Stimulated activated CD4-positive, alpha-beta T cell treated with anti-CD3 and anti-CD28 coated beads, Interleukin-4, amount 100 ng/mL, for 24 hours (primary cell): ENCODE measurements around the gene METTL26.

Experiments used
- DNase-seq: peaks from one replicate; pipeline ENCODE4 v3.0.0-alpha.2; 2020

The METTL26 gene

DNA sequence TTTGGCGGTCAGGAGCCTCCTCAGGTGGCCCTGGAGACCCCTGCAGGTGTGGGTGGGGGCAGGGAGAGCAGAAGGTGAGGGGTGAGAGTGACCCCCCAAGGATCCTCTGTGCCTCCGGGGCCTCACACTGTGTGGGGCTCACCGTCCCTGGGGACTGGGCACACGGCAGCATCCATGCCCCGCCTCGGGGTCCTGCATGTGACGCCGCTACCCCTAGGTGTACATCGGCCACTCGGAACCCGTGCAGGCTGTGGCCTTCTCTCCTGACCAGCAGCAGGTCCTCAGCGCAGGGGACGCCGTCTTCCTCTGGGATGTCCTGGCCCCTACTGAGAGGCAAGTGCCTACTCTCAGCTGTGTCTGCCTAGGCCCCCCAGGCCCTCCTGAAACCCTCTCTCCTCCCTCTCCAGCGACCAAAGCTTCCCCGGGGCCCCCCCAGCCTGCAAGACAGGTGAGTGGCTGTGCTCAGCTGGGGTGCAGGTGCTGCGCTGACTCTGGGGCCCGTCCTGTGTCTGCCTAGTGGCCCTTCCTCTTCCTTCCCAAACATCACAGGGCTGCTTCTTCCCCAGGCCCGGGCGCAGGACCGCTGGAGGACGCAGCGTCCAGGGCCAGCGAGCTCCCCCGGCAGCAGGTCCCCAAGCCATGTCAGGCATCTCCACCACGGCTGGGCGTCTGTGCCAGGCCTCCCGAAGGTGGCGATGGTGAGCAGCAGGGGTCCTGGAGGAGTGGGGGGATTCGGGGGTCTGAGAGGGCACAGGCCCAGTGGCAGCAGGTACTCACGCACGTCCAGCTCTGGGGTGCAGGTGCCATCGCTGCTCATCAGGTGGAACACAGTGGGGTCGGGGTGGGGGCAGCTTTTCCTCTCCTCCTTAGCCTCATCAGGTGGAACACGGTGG, 22.8 kb upstream of the METTL26 start:
- no peak for DNase-seq

DNA sequence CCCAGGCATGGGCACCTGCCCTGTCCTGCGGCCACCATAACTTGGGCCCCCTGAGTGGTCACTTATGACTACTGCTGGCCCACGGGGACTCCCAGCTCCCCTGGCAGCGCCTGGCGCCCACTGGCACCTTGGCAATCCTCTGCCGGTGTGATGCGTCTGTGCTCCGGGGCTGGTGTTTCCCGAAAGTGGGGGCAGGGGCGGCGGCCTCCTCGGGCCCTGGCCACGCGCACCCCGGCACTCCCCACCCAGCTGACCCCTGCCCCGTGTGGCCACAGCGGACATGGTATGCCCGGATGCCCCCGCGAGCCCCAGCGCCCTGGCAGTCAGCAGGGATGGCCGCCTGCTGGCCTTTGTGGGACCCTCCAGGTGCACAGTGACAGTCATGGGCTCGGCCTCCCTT, 21.4 kb upstream of the METTL26 start:
- DNase-seq, result no peak

DNA sequence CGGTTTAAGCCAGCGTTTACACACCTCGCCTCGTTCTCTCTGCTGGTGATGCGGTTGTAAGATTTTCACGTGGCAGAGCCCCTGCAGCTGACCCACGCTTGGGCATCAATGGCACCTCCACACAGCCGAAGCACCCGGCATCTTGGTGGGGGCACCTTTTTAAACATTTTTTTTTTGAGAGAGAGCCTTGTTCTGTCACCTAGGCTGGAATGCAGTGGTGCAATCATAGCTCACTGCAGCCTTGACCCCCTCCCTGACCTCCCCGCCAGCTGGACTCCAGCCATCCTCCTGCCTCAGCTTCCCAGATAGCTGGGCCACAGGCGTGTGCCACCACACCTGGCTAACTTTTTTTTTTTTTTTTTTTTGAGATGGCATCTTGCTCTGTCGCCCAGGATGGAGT, 17.9 kb upstream of the METTL26 start:
- no peak for DNase-seq

DNA sequence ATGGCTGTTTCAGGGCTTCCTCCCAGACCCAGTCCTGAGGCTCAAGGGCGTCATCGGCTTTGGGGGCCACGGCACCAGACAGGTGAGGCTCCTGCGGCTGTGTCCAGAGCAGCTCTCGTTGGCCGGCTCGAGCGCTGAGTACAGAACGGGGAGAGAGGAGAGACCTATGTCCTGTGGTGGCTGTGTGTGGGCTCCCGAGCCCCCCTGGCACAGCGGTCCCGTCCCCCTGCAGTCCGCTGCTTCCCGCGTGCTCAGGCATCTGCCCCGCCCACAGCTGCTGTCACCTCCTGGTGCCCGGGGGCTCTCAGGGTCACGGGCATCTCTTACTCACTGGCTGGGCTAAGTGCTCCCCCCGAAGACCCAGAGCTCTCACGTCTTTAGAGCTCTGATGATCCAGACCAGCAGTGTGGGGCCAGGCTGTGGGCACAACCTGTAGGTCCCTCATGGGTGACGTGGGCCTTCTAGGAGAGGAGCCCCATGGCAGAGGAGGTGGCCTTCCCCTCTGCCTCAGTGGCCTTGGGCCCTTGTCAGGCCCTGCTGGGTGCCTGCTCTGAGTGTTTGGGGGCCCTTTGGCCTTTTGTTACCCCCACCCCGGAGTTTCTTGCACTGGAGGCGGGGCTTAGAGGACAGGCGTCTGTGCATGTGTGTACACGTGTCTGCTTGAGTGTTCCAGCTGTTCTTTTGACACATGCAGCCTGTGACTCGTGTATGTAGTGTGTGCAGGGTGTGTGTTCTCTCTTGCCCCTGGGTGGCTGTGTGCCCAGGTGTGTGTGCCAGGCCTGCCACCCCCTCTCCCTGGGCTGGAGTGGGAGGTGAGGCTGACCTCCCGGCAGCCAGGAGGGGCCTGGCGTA, 16.6 kb upstream of the METTL26 start:
- DNase-seq, result no peak

DNA sequence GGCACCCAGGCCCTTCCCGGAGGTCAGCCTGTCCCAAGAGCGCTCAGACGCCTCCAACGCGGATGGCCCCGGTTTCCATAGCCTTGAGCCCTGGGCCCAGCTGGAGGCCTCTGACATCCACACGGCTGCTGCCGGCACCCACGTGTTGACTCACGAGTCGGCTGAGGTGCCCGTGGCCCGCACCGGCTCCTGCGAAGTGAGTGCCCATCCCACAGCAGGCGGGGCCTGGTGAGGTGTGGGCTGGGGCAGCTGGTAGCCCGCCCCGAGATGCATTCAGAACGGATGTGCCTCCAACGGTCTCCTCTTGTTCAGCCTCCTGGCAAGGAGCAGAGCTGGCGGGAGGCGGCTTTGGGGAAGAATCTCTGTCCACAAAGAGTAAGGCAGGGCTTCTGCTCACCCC, 15.7 kb upstream of the METTL26 start:
- DNase-seq, result no peak

DNA sequence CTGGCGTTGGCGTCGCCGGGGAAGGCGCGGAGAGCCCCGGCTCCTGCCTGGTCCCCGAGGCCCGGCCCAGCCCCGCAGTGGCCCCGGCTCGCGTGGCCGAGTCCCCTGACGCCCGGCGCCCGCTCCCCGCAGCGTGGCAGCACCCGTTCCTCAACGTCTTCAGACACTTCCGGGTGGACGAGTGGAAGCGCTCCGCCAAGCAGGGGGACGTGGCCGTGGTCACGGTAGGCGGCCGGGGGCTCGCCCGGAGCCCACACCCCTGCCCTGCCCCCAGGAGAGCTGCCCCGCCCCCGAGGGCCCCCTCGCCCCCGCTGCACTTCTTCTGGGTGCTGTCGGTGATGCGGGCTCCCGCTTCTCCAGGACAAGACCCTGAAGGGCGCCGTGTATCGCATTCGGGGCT, 13.5 kb upstream of the METTL26 start:
- DNase-seq, result no peak

DNA sequence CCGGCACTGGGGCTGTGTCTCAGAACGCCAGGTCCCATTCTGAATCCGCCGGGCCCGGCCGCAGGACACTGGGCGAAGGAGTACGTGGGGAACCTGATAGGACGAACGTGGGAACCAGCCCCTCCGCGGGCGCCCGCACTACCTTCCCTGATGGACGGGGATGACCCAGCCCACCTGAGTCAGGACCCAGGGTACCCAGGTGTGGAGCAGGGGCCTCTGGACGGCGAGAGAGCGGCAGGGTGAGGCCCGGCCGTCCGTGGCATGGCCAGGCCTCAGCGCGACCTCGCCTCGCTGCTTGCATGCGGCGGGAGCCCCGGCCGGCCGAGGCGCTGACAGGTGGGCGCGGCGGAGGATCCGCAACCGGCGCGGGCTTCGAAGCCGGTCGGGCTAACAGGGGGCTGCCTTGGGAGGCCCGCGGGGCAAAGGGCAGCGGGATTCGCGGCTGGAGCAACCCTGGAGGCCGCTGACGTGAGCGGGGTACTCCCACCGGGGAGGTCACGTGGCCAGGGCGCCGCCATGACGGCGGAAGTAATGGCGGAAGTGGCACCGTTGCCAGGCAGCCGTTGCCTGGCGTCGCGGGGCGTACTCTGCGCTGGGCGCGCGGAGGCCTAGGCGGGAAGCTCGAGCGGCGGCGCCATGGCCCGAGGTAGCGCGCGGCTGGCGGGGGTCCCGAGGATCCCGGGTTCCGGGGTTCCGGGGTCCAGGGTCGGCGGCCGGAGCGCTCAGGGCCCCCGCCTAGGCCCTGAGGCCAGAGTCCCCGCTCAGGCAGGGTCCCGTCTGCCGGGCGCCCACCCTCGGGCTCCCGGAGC, 12.9 kb upstream of the METTL26 start, which contains the start of gene WDR90:
WDR90 (plus strand) TSS at position 585 of the 809 bp plus-strand sequence; CDS start at position 637, 52 bp downstream.
- DNase-seq, result peak; percentile 94

DNA sequence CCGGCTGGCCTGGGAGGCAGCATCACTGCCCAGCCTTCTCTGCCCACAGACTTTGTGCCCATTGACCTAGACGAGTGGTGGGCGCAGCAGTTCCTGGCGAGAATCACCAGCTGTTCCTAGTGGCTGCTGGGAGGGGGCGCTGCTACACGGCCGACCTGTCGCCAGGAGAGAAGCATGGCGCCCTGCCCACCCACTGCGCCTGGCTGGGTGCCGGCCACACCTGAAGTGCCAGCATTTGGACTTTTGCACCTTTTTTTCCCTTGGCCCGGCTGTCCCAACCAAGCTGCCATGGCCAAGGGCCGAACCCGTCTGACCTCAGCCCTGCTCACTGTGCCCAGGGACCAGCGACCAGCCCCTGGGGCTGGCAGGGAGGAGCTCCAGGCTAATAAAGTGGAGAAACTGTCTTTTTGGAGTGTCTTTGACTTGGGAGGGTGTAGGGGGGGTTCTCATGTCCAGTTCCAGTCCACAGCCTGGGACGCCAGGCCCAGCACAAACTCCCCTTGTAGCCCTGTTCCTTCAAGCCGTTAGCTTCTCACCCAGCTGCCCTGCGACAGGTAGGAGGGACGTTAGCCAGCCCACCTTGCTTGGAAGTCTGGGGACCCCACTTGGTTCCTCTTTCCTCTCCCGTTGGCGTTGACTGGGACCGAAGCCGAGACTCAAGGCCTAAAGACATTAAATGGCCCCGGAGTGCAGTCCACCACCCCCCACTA, 12.1 kb upstream of the METTL26 start:
- DNase-seq, result peak; percentile 57

DNA sequence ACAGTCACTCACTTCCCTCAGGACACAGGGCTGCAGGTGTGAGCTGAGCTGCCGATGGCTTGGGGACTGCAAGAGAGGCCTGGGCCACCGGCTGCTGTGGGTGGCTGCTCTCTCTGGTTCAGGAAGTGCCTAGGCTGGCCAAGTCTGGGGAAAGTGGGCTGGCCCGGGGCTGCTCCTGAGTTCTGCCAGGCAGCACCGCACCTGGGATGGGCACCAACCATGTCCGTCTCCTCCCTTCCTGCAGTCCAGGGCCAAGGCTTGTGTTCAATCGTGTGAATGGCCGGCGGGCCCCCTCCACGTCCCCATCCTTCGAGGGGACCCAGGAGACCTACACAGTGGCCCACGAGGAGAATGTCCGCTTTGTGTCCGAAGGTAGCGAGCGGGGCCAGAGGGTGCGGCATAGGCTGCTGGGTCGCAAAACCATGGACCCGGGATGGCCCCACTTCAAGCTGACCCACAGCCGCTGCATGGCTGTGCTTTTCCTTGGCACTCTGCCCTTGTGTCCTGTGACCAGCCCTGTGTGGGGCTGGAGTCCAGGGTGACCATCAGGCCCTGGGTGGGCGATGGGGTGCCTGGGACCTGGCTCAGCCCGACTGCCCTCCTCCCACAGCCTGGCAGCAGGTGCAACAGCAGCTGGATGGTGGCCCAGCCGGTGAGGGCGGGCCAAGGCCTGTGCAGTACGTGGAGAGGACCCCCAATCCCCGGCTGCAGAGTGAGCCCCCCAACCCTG, 11.2 kb upstream of the METTL26 start:
- no peak for DNase-seq

DNA sequence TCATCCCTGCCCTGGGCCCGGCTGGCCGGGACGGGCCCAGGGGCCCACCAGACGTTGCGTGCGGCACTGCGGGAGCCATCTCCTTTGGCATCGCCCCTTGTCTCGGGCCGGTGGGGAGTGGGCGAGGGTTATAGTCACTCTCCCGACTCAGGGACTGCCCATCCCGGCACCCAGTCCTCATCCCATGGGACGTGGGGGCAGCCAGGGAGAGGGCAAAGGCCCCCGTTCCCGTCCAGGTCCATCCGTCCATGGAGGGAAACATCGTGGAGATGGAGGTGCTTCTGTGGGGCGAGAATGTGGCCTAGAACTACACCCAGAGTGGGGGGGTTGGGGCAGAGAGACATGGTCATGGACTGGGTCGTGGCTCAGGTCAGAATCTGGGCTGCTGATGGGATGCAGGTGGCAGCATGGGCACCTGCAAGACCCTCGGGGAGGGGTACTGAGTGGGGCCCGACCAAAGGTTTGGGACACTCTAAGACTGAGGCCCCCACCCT, 10.6 kb upstream of the METTL26 start:
- no peak for DNase-seq

DNA sequence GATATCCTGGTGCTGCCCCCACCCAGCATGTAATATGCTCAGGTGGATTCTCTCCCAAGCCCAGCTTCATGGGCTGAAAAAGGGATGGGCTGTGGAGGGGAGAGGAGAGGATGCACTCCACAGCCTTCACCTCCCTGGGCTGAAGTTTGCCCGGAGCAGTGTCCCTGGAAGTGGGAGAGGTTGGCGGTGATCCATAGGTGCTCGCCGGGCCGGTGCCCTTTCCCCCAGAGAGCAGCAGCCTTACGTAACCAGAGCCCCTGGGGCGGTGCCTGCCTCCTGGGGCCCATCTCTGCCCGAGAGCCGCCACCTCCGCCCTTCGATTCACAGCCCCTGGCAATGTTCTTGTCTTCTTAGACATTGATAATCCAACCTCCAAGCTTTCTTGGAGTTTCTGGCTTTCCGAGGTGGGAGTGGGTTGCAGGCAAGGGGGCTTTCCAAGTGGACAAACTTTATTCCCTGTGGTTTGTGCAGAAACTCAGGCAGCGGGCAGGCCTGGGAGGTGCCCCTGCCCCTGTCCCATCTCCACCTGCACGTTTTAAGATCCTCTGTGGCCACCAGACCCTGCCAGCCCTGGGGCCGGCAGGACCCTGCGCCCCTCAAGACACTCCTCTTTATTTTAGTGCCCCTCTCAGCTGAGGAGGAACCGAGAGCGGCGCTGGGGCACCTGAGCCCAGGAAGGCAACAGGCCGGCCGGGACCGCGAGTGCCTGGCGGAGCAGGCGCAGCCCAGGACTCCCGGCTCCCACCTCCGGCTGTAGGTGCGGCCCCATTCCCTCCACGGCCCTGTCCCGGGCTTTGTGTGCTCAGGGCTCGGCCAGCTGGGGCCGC, 10.0 kb upstream of the METTL26 start:
- no peak for DNase-seq

DNA sequence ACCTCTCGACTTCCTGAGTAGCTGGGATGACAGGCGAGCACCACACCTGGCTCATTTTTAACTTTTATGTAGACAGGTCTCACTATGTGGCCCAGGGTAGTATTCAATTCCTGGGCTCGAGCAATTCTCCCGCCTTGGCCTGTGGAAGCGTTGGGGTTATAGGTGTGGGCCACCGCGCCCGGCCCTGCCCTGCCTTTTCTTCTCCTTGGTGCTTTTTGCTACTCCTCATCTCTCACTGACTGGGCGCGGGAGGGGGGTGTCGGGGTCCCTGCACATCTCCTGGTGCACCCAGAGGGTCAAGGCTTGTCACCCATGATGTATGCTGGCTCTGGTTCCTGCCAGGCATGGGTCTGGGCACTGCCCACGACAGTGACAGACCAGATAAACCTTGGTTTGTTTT, 8.5 kb upstream of the METTL26 start:
- DNase-seq, result no peak

DNA sequence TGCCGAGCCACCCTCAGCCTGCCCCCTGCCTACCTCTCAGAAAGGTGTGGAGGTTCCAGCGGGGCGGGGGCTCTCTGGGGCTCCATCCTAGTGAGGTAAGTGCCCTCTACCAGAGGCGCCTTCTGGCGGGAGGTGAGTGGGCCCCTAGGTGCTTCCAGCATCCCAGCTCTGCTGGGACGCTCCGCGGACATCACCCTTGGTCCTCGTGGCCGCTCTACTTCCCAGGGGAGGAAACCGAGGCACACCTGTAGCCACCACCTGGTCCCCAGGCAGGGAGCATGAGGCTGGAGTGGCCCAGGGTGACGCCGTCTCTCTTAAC, 6.9 kb upstream of the METTL26 start:
- DNase-seq, result no peak

DNA sequence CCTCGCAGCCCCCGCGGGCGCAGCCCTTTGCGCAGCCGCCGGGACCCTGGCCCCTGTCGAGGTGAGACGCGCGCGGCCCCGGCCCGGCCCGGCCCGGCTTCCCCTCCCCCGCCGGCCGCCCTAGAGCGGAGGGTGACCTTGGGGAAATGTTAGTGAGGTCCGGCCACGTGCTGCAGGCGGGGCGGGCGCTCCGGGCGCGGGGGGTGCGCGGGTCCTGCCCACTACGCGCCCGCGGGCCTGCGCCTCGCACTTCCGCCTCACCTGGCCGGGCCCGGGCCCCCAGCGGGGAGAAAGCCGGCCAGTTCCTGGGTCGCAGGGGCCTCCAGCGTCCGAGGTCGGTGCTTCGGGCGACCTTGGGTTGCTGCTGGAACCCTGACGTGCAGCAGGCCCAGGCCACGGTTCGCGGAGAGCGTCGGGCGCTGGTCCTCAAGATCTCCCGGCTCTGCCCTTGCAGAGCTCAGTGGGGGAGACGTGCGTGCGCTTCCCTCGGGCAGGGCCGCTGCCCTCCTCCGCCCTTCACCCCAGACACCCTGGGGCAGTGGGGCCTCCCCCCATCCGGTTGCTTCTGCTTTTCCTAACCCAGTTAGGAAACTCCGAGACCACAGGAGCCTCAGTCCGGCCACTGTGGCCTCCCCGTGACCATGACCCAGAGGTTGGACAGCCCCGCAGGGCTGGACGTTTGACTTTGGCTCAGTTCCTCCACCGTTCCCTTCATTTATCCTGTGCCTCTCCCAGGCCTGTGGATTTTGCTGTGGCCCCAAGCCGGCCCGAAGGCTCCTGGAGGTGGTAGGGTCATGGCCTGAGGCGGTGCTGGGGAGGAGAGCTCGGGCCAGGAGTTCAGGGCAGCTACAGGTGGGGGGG, 6.3 kb upstream of the METTL26 start:
- DNase-seq, result peak; percentile 35

DNA sequence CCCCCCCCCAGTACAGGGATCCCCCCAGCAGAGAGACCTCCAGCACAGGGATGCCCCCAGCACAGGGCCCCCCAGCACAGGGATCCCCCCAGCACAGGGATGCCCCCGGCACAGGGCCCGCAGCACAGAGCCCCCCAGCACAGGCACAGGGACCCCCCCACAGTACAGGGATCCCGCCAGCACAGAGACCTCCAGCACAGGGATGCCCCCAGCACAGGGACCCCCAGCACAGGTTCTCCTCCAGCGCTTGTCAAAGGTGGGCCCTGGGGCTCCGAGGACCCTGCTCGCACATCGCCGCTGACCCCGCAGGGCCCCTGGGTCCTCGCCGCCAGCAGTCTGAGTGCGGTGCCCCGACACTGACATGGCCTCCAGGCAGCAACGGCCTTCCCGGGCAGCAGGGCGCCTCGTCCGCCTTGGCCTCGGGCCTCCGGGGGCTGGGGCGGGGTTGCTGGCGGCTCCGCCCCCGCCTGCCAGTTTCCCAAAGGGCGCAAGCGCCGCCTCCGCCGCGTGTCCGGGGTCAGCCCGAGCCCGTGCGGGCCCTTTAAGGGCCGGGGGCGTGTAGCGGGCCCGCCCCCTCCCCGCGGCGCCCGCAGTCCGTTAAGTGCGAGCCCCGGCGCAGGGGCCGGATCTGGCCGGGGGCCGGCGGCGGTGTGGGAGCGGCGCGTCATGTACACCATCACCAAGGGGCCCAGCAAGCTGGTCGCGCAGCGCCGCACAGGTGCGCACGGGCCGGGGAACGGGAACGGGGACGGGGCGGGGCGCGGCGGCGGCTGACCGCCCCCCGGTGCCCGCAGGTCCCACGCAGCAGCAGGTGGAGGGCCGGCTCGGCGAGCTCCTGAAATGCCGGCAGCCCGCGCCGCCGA, 5.5 kb upstream of the METTL26 start, which contains the start of gene MCRIP2:
MCRIP2 (plus strand) TSS at position 503 of the 863 bp plus-strand sequence; CDS start at position 667, 164 bp downstream.
- DNase-seq, result peak; percentile 71

DNA sequence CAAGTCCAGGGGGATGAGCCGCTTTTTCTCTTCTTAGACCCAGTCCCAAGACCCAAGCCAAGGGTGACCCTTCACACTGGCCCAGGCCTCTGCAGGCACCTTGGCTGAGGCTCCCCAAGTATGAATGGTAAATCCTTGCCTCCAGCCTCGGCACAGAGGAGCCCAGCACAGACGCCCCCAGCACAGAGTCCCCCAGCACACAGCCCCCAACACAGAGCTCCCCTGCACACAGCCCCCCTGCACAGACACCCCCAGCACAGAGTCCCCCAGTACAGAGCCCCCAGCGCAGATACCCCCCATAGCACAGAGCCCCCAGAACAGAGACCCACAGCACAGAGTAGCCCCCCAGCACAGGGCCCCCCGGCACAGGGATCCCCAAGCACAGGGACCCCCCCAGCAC, 4.5 kb upstream of the METTL26 start:
- DNase-seq, result no peak

DNA sequence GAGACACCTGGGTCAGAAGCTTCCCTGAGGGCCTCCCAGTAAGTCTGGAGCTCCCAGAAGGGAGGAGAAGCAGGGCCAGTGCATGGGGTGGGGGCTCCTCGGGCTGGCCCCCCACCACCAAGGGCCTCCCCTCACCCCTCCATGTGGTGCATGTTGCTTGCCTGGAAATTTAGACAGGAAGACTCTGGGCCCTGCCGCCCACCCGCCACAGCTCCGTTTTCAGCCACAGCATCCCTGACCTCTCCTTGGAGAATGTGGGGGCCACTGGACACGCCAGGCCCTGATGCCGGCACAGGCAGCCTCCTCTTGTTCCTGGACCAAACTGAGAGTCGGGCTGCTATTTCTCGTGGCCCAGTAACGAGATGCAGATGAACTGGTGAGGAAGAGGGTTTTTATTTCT, 2.7 kb upstream of the METTL26 start:
- no peak for DNase-seq

DNA sequence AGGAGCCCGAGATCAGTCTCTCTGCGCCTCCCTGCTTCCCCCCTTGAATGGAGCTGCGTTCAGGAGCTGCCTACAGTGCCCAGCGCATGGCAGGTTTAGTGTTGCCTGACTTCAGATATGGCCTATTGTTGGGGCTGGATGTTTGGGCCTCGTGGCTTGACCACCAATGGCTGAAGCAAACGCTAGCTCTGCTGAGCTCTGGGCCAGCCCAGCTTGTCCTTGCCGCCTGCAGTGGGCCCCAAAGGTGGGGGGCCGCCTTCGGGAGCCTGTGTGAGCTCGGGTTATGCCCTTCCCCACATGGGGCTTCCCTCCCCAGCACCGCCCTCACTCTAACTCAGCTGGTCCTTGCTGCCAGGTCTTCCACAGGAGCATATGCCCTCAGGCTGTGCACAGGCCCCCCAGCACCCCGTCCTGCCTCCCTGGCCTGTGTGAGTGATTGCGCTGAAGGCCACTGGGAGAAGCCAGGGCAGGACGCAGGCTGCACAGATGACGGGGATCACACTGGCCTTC, 2.0 kb upstream of the METTL26 start:
- no peak for DNase-seq
